HFFc6 (cell line): ENCODE measurements around the gene MTARC1. TPM values are rescaled to one million over a fixed set of nuclear protein-coding genes. Genes with fewer than 3 reads are reported as not detected.

Experiments
- DNase-seq: peaks from one replicate; pipeline ENCODE4 v3.0.0-alpha.2; 2018
- H3K27ac Mint-ChIP-seq: 2 replicates; pipeline ENCODE4 v1.8.0; 2020; ENCODE audit warnings: mild to moderate bottlenecking, mixed read lengths
- H3K27me3 Mint-ChIP-seq: 2 replicates; pipeline ENCODE4 v1.8.0; 2021; ENCODE audit warnings: mild to moderate bottlenecking, moderate library complexity, mixed read lengths; ENCODE audit not compliant: insufficient read depth
- H3K36me3 Mint-ChIP-seq: 2 replicates; pipeline ENCODE4 v1.8.0; 2021; ENCODE audit warnings: low read depth, mixed read lengths
- H3K4me1 Mint-ChIP-seq: 2 replicates; pipeline ENCODE4 v1.8.0; 2020; ENCODE audit warnings: low read depth, mixed read lengths
- H3K4me3 Mint-ChIP-seq: 2 replicates; pipeline ENCODE4 v1.8.0; 2020; ENCODE audit warnings: mild to moderate bottlenecking, moderate library complexity, mixed read lengths
- H3K9me3 Mint-ChIP-seq: 2 replicates; pipeline ENCODE4 v1.8.0; 2020; ENCODE audit warnings: mild to moderate bottlenecking, mixed read lengths
- CTCF ChIP-seq: fragments of 200-600 bp; sonication (generic); IDR thresholded peaks from 2 replicates; pipeline ENCODE4 v1.5.0; 2021; ENCODE audit warnings: antibody characterized with exemption, mild to moderate bottlenecking
- total RNA-seq, 6 experiments: library from RNA; stranded (reverse); fragmentation: NEBNext Ultra II Directional; extraction: Animal tissue kit (Norgen Biotek cat#: 25700); gene quantifications; 2 replicates in 1 of 6; 3 replicates in 5 of 6; pipeline ENCODE4 v1.2.3, GENCODE V29; 2021

Gene MTARC1
- total RNA-seq, 6 experiments from 2014 or later = 1.1 to 1.9 (median 1.7) TPM

- Mint-ChIP-seq H3K4me1 (peaks cover 24% of the 10 kb centered on the region), H3K36me3 (no peaks in the 10 kb centered on the region), H3K4me3 (peak overlapping the region; percentile 91), H3K27ac (peak overlapping the region; percentile 80), H3K27me3 (peaks cover 5% of the 10 kb centered on the region), H3K9me3 (no peaks in the 10 kb centered on the region)
- DNase-seq = no peak
- no peak for TF ChIP-seq CTCF
Measured at GRCh38 chr1:220747437-220748088, 39.1 kb upstream of the MTARC1 start.

- Mint-ChIP-seq H3K4me3 (peak within 1 kb of the TSS; percentile 91), H3K4me1 (peaks cover 24% of the 10 kb centered on the region), H3K9me3 (no peaks in the 10 kb centered on the region), H3K27ac (peak within 1 kb of the TSS; percentile 80), H3K27me3 (peaks cover 5% of the 10 kb centered on the region), H3K36me3 (no peaks in the 10 kb centered on the region)
- peak; percentile 58 for DNase-seq
- no peak for TF ChIP-seq CTCF
Measured at GRCh38 chr1:220748089-220748934, 38.4 kb upstream of the MTARC1 start, which contains the start of gene MTARC2. Gene MTARC2 (plus strand): TSS chr1:220748322. CDS start chr1:220748532, 210 bp downstream.

DNA sequence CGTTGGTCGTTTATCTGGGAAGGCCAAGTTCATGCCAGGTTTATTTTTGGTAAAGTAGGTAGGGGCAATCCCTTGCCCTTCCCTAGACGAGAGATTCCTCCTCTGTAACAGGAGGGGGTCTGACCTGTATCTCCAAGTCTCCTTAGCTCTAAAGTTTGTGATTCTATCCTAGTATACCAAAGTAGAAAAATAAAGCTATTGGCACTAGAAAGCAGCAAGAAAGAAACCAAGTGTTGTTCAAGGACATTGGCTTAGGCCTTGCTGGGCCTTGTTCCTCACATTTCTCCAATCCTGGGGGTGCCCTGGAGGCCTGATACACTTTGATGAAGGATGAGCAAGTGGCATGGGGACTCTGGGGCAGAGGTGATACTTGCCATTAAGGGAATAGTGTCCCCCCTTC is 37.8 kb upstream of the MTARC1 start:
- Mint-ChIP-seq H3K4me1 (peaks cover 24% of the 10 kb centered on the region), H3K27me3 (peaks cover 4% of the 10 kb centered on the region), H3K4me3 (peak overlapping the region; percentile 91), H3K36me3 (no peaks in the 10 kb centered on the region), H3K9me3 (no peaks in the 10 kb centered on the region), H3K27ac (peak overlapping the region; percentile 30; the same call in 1 of the 2 replicates)
- TF ChIP-seq CTCF = no peak
- DNase-seq = no peak

GRCh38 chr1:220750131-220750515 is 36.6 kb upstream of the MTARC1 start:
- no peaks in the 10 kb centered on the region for H3K9me3 Mint-ChIP-seq
- 0 out of 2 replicates have a peak, but pooled peaks cover under 1% of the 10 kb centered on the region for H3K36me3 Mint-ChIP-seq
- no peak overlapping the region for H3K4me3 Mint-ChIP-seq
- no peak for TF ChIP-seq CTCF
- no peak for DNase-seq
- no peak overlapping the region for H3K27ac Mint-ChIP-seq
- H3K27me3 Mint-ChIP-seq = peaks cover 2% of the 10 kb centered on the region; the same call in 1 of the 2 replicates
- H3K4me1 Mint-ChIP-seq = peaks cover 24% of the 10 kb centered on the region

DNA sequence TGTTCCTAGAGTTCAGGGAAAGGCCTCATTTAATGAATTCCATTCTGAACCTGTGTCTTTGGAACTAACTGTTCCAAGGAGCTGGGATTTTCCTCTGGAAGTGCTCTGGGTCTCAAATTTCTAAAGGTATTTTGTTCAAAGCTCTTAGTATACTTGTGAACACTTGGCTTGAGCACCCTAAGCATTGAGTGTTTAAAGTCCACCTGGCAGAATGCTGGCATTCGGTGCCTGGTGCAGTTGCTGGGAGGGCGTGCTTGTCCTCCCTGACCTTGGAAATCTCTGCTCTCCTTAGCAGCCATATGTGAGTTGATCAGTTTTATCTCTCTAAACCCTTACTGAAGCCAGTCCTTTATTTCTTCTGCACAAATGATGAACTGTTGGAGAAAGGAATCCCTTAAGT is 35.6 kb upstream of the MTARC1 start:
- Mint-ChIP-seq H3K27ac (no peak overlapping the region), H3K27me3 (peaks cover 2% of the 10 kb centered on the region; the same call in 1 of the 2 replicates), H3K36me3 (0 out of 2 replicates have a peak, but pooled peaks cover 6% of the 10 kb centered on the region), H3K4me3 (no peak overlapping the region), H3K4me1 (peaks cover 24% of the 10 kb centered on the region), H3K9me3 (no peaks in the 10 kb centered on the region)
- no peak for TF ChIP-seq CTCF
- DNase-seq = no peak
